HCT116 (cell line): Measurements from ENCODE around the gene MMS19. TPM values are rescaled to one million over a fixed set of nuclear protein-coding genes. Genes with fewer than 3 reads are reported as not detected.

ENCODE experiments used
- ATAC-seq: fragments of 200-7000 bp; cut with Tn5 transposase; 2 replicates; pipeline ENCODE4 v1.9.1; 2020; ENCODE audit warnings: mild to moderate bottlenecking, moderate library complexity
- BruUV-seq: library from RNA; stranded (reverse); fragments of 400-500 nt; replicated peaks from 2 replicates; lab custom pipeline; 2021; lab: Mats Ljungman, UMichigan
- CTCF ChIA-PET: fragments of 300-600 bp; sonication (Branson Sonifier 250); formaldehyde crosslinking; loops from one replicate; lab custom pipeline; 2021; ENCODE audit warnings: antibody characterized with exemption; lab: Charles Lee
- POLR2A ChIA-PET: fragments of 300-600, 350-600 bp; sonication (Branson Sonifier 250); formaldehyde crosslinking; loops from one replicate; lab custom pipeline; 2021; ENCODE audit warnings: antibody characterized with exemption; lab: Charles Lee
- RAD21 ChIA-PET, 2 experiments: fragments of 300-600 bp; sonication (Branson Sonifier 250); formaldehyde crosslinking; loops; one replicate each; lab custom pipeline; 2023; ENCODE audit warnings: low total read pairs in 2 of 2; ENCODE audit not compliant: uncharacterized antibody in 2 of 2, unreplicated experiment in 2 of 2, low non-redundant PET in 1 of 2; lab: Charles Lee
- DNase-seq: peaks from one replicate; pipeline ENCODE4 v3.0.0-alpha.2; 2010; ENCODE audit warnings: low read depth, low spot score
- H2AFZ ChIP-seq: fragments of 200-600 bp; shearing (Covaris generic), sonication (generic); 2 replicates; pipeline ENCODE4 v1.6.1; 2017; ENCODE audit warnings: low read depth, mixed run types, mixed read lengths, antibody characterized with exemption, low read length; ENCODE audit not compliant: poor library complexity, severe bottlenecking
- H3K27ac ChIP-seq: 2 replicates; pipeline ENCODE4 v1.5.1; 2012; ENCODE audit warnings: low read depth, low read length
- H3K27me3 ChIP-seq: fragments of 200-600 bp; sonication (generic); 2 replicates; pipeline ENCODE4 v1.6.1; 2016; ENCODE audit warnings: mixed run types, low read length, mixed read lengths; ENCODE audit not compliant: insufficient read depth
- H3K36me3 ChIP-seq, 2 experiments: fragments of 200-500 bp in 1 of 2; fragments of 200-600 bp in 1 of 2; sonication (Bioruptor generic) in 1 of 2; sonication (generic) in 1 of 2; 2 replicates each; pipeline versions ENCODE4 v1.5.1 to v1.6.1; 2014 to 2016; ENCODE audit warnings: low read length in 2 of 2, inconsistent platforms in 1 of 2, mixed read lengths in 1 of 2, mixed run types in 1 of 2; ENCODE audit not compliant: insufficient read depth in 2 of 2, control insufficient read depth in 1 of 2
- H3K4me1 ChIP-seq, 2 experiments: fragments of 200-600 bp in 1 of 2; sonication (generic) in 1 of 2; 2 replicates each; pipeline versions ENCODE4 v1.5.1 to v1.6.1; 2012 to 2017; ENCODE audit warnings: low read length in 2 of 2, inconsistent platforms in 1 of 2, mild to moderate bottlenecking in 1 of 2, mixed read lengths in 1 of 2, mixed run types in 1 of 2, moderate library complexity in 1 of 2; ENCODE audit not compliant: insufficient read depth in 2 of 2, control insufficient read depth in 1 of 2
- H3K4me2 ChIP-seq: fragments of 200-600 bp; sonication (generic); 2 replicates; pipeline ENCODE4 v1.6.1; 2017; ENCODE audit warnings: mixed run types, low read length, mixed read lengths
- H3K4me3 ChIP-seq, 2 experiments: fragments of 200-600 bp in 1 of 2; sonication (generic) in 1 of 2; replicated peaks in 1 of 2; 2 replicates each; pipeline ENCODE4 v1.5.1; 2011 to 2016; ENCODE audit warnings: low read length in 2 of 2, control low read depth in 1 of 2, low read depth in 1 of 2, mild to moderate bottlenecking in 1 of 2, mixed read lengths in 1 of 2, mixed run types in 1 of 2
- H3K79me2 ChIP-seq: fragments of 200-600 bp; sonication (generic); 2 replicates; pipeline ENCODE4 v1.6.1; 2017; ENCODE audit warnings: mild to moderate bottlenecking, mixed run types, low read length, moderate library complexity, mixed read lengths; ENCODE audit not compliant: insufficient read depth
- H3K9ac ChIP-seq: fragments of 200-600 bp; sonication (generic); 2 replicates; pipeline ENCODE4 v1.6.1; 2016; ENCODE audit warnings: low read length, mixed read lengths
- H3K9me2 ChIP-seq: fragments of 200-600 bp; sonication (generic), shearing (Covaris generic); 2 replicates; pipeline ENCODE4 v1.6.1; 2017; ENCODE audit warnings: mixed run types, mild to moderate bottlenecking, moderate library complexity; ENCODE audit not compliant: insufficient read depth
- H3K9me3 ChIP-seq, 2 experiments: fragments of 200-500 bp in 1 of 2; fragments of 200-600 bp in 1 of 2; sonication (Bioruptor generic) in 1 of 2; sonication (generic) in 1 of 2; 2 replicates each; pipeline ENCODE4 v1.6.1; 2014 to 2017; ENCODE audit warnings: low read length in 2 of 2, mixed read lengths in 2 of 2, inconsistent platforms in 1 of 2, low read depth in 1 of 2, mild to moderate bottlenecking in 1 of 2, mixed run types in 1 of 2, moderate library complexity in 1 of 2; ENCODE audit not compliant: control insufficient read depth in 1 of 2, insufficient read depth in 1 of 2
- H4K20me1 ChIP-seq: fragments of 200-600 bp; sonication (generic), shearing (Covaris generic); 2 replicates; pipeline ENCODE4 v1.6.1; 2017; ENCODE audit warnings: mixed run types, mild to moderate bottlenecking, moderate library complexity; ENCODE audit not compliant: insufficient read depth
- CBX3 ChIP-seq: IDR thresholded peaks from 2 replicates; pipeline ENCODE4 v1.6.1; 2012; ENCODE audit warnings: low read depth
- CTCF ChIP-seq, 3 experiments: fragments of 200-600 bp in 1 of 3; sonication (generic) in 1 of 3; IDR thresholded peaks in 2 of 3; conservative IDR thresholded peaks in 1 of 3; 2 replicates each; pipeline ENCODE4 v1.5.1; 2012 to 2017; ENCODE audit warnings: low read depth in 2 of 3, low read length in 2 of 3, antibody characterized with exemption in 1 of 3, borderline replicate concordance in 1 of 3, control low read depth in 1 of 3, mild to moderate bottlenecking in 1 of 3, mixed read lengths in 1 of 3, mixed run types in 1 of 3, moderate library complexity in 1 of 3; ENCODE audit not compliant: insufficient read depth in 1 of 3
- EGR1 ChIP-seq: IDR thresholded peaks from 2 replicates; pipeline ENCODE4 v1.6.1; 2012; ENCODE audit warnings: low read depth
- ELF1 ChIP-seq: IDR thresholded peaks from 2 replicates; pipeline ENCODE4 v1.6.1; 2012; ENCODE audit warnings: low read depth, borderline replicate concordance
- EZH2 ChIP-seq: fragments of 200-600 bp; sonication (generic); IDR thresholded peaks from 2 replicates; pipeline ENCODE4 v1.6.1; 2017; ENCODE audit warnings: antibody characterized with exemption, mixed run types
- FOSL1 ChIP-seq: IDR thresholded peaks from 2 replicates; pipeline ENCODE4 v1.6.1; 2012; ENCODE audit warnings: low read depth
- JUND ChIP-seq: IDR thresholded peaks from 2 replicates; pipeline ENCODE4 v1.6.1; 2012
- POLR2A ChIP-seq: IDR thresholded peaks from 2 replicates; pipeline ENCODE4 v1.7.0; 2011; ENCODE audit warnings: borderline replicate concordance; ENCODE audit not compliant: insufficient read depth, insufficient read length; ENCODE audit errors: extremely low read depth
- POLR2AphosphoS5 ChIP-seq: IDR thresholded peaks from 2 replicates; pipeline ENCODE4 v1.6.1; 2011; ENCODE audit warnings: mild to moderate bottlenecking, low read depth, low read length, moderate library complexity
- RAD21 ChIP-seq: IDR thresholded peaks from 2 replicates; pipeline ENCODE4 v1.6.1; 2012; ENCODE audit warnings: low read depth, mild to moderate bottlenecking
- SP1 ChIP-seq: IDR thresholded peaks from 2 replicates; pipeline ENCODE4 v1.6.1; 2012; ENCODE audit warnings: low read depth
- SRF ChIP-seq: IDR thresholded peaks from 2 replicates; pipeline ENCODE4 v1.6.1; 2012; ENCODE audit warnings: low read depth
- TCF7L2 ChIP-seq: IDR thresholded peaks from 2 replicates; pipeline ENCODE4 v1.7.0; 2011; ENCODE audit warnings: borderline replicate concordance, inconsistent platforms; ENCODE audit not compliant: insufficient read depth, insufficient read length; ENCODE audit errors: extremely low read depth
- YY1 ChIP-seq: IDR thresholded peaks from 2 replicates; pipeline ENCODE4 v1.6.1; 2011; ENCODE audit warnings: low read length, low read depth, moderate library complexity, mild to moderate bottlenecking; ENCODE audit not compliant: insufficient replicate concordance; ENCODE audit errors: extremely low read depth
- ZFX ChIP-seq: fragments of 450-650 bp; IDR thresholded peaks from 2 replicates; pipeline ENCODE4 v1.6.1; 2017
- ZNF274 ChIP-seq: fragments of 200-500 bp; sonication (Bioruptor generic); IDR thresholded peaks from 2 replicates; pipeline ENCODE4 v1.6.1; 2014; ENCODE audit warnings: mild to moderate bottlenecking, low read depth, low read length, inconsistent platforms
- intact Hi-C: fragments of 100-400 bp; cut with micrococcal nuclease; formaldehyde crosslinking; loops from 2 replicates; pipeline ENCODE4 v1.10.0; 2022
- total RNA-seq: library from RNA; stranded (reverse); gene quantifications from one replicate; pipeline ENCODE4 v1.2.1, GENCODE V29; 2021; ENCODE audit not compliant: unreplicated experiment
- TF ChIP-seq, protein P1 (sequence below): IDR thresholded peaks from 2 replicates; pipeline ENCODE4 v1.6.1; 2012
- TF ChIP-seq, protein P2 (sequence below): IDR thresholded peaks from 2 replicates; pipeline ENCODE4 v1.6.1; 2011; ENCODE audit warnings: mild to moderate bottlenecking, low read length, moderate library complexity; ENCODE audit not compliant: insufficient replicate concordance; ENCODE audit errors: extremely low read depth

The MMS19 gene
- total RNA-seq, 1 experiment from 2014 or later: 101 TPM

- H3K4me1 ChIP-seq: no peaks in the 10 kb centered on the region; a peak in 1 of 4 replicates
- H3K9me3 ChIP-seq: no peaks in the 10 kb centered on the region
- no peaks in the 10 kb centered on the region for H3K27me3 ChIP-seq
- H2AFZ ChIP-seq: no peak overlapping the region
- ChIA-PET CTCF (no interaction called here), POLR2A (no interaction called here), RAD21 (no interaction called here)
- no peak for DNase-seq
- no TSS peak for BruUV-seq
- intact Hi-C loops: no loop called here
- no peaks in the 10 kb centered on the region for H3K9me2 ChIP-seq
- peaks cover 15 to 17% of the 10 kb centered on the region in 2 experiments for H3K36me3 ChIP-seq
- H3K4me2 ChIP-seq: no peak overlapping the region
- H4K20me1 ChIP-seq: peaks cover 2% of the 10 kb centered on the region; the same call in 1 of the 2 replicates
- no peak overlapping the region for H3K27ac ChIP-seq
- TF ChIP-seq CBX3: no peak
- TF ChIP-seq EZH2: no peak
- TF ChIP-seq SRF: no peak
- TF ChIP-seq ZFX: no peak
- no peak for TF ChIP-seq SP1
- no peak for TF ChIP-seq JUND
- TF ChIP-seq FOSL1: no peak
- no peak for TF ChIP-seq POLR2A
- TF ChIP-seq POLR2AphosphoS5: no peak
- no peak for TF ChIP-seq YY1
- TF ChIP-seq EGR1: no peak
- TF ChIP-seq ELF1: no peak
- TF ChIP-seq TCF7L2: no peak
- TF ChIP-seq, protein P1, sequence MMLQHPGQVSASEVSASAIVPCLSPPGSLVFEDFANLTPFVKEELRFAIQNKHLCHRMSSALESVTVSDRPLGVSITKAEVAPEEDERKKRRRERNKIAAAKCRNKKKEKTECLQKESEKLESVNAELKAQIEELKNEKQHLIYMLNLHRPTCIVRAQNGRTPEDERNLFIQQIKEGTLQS: no peak
- TF ChIP-seq ZNF274: no peak
- TF ChIP-seq, protein P2, sequence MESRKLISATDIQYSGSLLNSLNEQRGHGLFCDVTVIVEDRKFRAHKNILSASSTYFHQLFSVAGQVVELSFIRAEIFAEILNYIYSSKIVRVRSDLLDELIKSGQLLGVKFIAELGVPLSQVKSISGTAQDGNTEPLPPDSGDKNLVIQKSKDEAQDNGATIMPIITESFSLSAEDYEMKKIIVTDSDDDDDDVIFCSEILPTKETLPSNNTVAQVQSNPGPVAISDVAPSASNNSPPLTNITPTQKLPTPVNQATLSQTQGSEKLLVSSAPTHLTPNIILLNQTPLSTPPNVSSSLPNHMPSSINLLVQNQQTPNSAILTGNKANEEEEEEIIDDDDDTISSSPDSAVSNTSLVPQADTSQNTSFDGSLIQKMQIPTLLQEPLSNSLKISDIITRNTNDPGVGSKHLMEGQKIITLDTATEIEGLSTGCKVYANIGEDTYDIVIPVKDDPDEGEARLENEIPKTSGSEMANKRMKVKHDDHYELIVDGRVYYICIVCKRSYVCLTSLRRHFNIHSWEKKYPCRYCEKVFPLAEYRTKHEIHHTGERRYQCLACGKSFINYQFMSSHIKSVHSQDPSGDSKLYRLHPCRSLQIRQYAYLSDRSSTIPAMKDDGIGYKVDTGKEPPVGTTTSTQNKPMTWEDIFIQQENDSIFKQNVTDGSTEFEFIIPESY: no peak
- TF ChIP-seq RAD21: no peak
- no peak for TF ChIP-seq CTCF (IDR thresholded peaks at IDR 0.05 in 2 of 3, conservative IDR thresholded peaks at IDR 0.05 in 1 of 3; ENCODE audit: borderline replicate concordance in 1 of 3, insufficient read depth in 1 of 3, low read depth in 2 of 3, low read length in 2 of 3)
- no peak overlapping the region for H3K9ac ChIP-seq
- no peak for ATAC-seq
- peaks cover 75% of the 10 kb centered on the region for H3K79me2 ChIP-seq
- no peak overlapping the region for H3K4me3 ChIP-seq
Measured at GRCh38 chr10:97483921-97484320, 14.3 kb downstream of the MMS19 start.
